ENCODE data around the gene CRYL1.

GRCh38 chr13:20567881-20568528 is 42.3 kb upstream of the CRYL1 start:
- TF ChIP-seq, protein P1, sequence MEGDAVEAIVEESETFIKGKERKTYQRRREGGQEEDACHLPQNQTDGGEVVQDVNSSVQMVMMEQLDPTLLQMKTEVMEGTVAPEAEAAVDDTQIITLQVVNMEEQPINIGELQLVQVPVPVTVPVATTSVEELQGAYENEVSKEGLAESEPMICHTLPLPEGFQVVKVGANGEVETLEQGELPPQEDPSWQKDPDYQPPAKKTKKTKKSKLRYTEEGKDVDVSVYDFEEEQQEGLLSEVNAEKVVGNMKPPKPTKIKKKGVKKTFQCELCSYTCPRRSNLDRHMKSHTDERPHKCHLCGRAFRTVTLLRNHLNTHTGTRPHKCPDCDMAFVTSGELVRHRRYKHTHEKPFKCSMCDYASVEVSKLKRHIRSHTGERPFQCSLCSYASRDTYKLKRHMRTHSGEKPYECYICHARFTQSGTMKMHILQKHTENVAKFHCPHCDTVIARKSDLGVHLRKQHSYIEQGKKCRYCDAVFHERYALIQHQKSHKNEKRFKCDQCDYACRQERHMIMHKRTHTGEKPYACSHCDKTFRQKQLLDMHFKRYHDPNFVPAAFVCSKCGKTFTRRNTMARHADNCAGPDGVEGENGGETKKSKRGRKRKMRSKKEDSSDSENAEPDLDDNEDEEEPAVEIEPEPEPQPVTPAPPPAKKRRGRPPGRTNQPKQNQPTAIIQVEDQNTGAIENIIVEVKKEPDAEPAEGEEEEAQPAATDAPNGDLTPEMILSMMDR (CRISPR knock-in tag; IDR thresholded peaks at IDR 0.05), result no peak
- no peak for TF ChIP-seq ZNF138 (CRISPR knock-in tag; IDR thresholded peaks at IDR 0.05; ENCODE audit: low read depth)
- TF ChIP-seq NFKB2 (CRISPR knock-in tag; IDR thresholded peaks at IDR 0.05; ENCODE audit: borderline replicate concordance), result no peak
- TF ChIP-seq ERF (CRISPR knock-in tag; IDR thresholded peaks at IDR 0.05), result no peak

Data from HepG2 (cell line).